ENCODE results near the gene SOCS7. TPM values are rescaled to one million over a fixed set of nuclear protein-coding genes. Genes with fewer than 3 reads are reported as not detected.
A peak's percentile ranks its signal among the peaks of the same experiment; 100 is the strongest.

SOCS7 gene
- total and polyA plus RNA-seq, 2 experiments from 2014 or later, result 1.3 to 6.8 TPM

GRCh38 chr17:38425031-38425430 lies 73.4 kb downstream of the SOCS7 start:
- Histone ChIP-seq H3K4me3 (no peak overlapping the region), H3K27me3 (replicated peaks; ENCODE audit: insufficient read depth) (no peaks in the 10 kb centered on the region), H3K4me1 (ENCODE audit: insufficient read depth) (peaks cover 25% of the 10 kb centered on the region), H2AFZ (no peak overlapping the region), H3F3A (ENCODE audit: insufficient read depth) (peaks cover 20% of the 10 kb centered on the region; the same call in 1 of the 2 replicates), H3K27ac (no peak overlapping the region), H4K20me1 (ENCODE audit: insufficient read depth) (no peaks in the 10 kb centered on the region), H3K36me3 (ENCODE audit: low read depth) (no peaks in the 10 kb centered on the region), H3K79me2 (ENCODE audit: insufficient read depth) (peaks cover 16% of the 10 kb centered on the region), H3K9me2 (ENCODE audit: insufficient read depth) (no peaks in the 10 kb centered on the region), H3K9ac (no peak overlapping the region), H3K4me2 (ENCODE audit: unreplicated experiment) (no peak overlapping the region), H3K9me3 (ENCODE audit: low read depth) (no peaks in the 10 kb centered on the region)
- in situ Hi-C loops (cut with MboI), result loop anchor here (10.0 kb wide), 1 partner anchor 160 kb away; no protein-coding TSS in a partner anchor
- WGBS, 2 experiments (ENCODE audit: low coverage in 1 of 2, low lambda C conversion rate in 2 of 2, missing lambda C conversion rate in 2 of 2), result 84 to 92% methylated on average over 12 to 13 of the region's 13 CpGs
- TF ChIP-seq EZH2 (IDR thresholded peaks at IDR 0.05; ENCODE audit: insufficient read depth, poor library complexity, severe bottlenecking), result no peak
- TF ChIP-seq EZH2phosphoT487 (IDR thresholded peaks at IDR 0.05; ENCODE audit: insufficient read depth, low read depth), result no peak
- no peak for DNase-seq

DNA sequence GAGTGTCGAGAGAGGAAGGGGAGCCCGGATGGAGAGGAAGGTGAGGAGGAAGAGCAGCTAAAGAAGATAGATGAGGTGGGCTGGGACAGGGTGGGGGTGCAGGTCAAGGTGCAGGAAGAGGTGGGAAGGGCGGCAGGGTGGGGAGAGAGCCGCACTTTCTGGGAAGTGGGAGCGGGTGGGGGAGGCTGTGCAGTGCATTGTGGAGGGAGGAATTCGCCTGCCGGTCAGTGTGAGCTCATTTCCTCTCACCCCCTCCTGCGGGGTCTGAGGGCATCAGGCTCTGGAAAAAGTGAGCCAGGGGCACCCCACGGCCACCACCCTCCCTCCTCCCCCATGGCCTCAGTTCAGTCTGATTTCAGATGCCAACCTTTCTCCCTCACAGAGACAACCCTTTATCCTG lies 74.1 kb downstream of the SOCS7 start:
- H3K9me2 ChIP-seq (ENCODE audit: insufficient read depth), result no peaks in the 10 kb centered on the region
- H2AFZ ChIP-seq, result no peak overlapping the region
- DNase-seq, result no peak
- 77 to 83% methylated on average over 5 to 9 of the region's 9 CpGs for WGBS, 2 experiments (ENCODE audit: low coverage in 1 of 2, low lambda C conversion rate in 2 of 2, missing lambda C conversion rate in 2 of 2)
- peaks cover 27% of the 10 kb centered on the region; the same call in 1 of the 2 replicates for H3F3A ChIP-seq (ENCODE audit: insufficient read depth)
- no peak overlapping the region for H3K9ac ChIP-seq
- no peak for TF ChIP-seq EZH2phosphoT487 (IDR thresholded peaks at IDR 0.05; ENCODE audit: insufficient read depth, low read depth)
- no peak for TF ChIP-seq EZH2 (IDR thresholded peaks at IDR 0.05; ENCODE audit: insufficient read depth, poor library complexity, severe bottlenecking)
- H3K27ac ChIP-seq, result no peak overlapping the region
- no peaks in the 10 kb centered on the region for H3K27me3 ChIP-seq (replicated peaks; ENCODE audit: insufficient read depth)
- no peaks in the 10 kb centered on the region for H3K36me3 ChIP-seq (ENCODE audit: low read depth)
- no peak overlapping the region for H3K4me2 ChIP-seq (ENCODE audit: unreplicated experiment)
- no peak overlapping the region for H3K4me3 ChIP-seq
- 0 out of 2 replicates have a peak, but pooled peaks cover 3% of the 10 kb centered on the region for H4K20me1 ChIP-seq (ENCODE audit: insufficient read depth)
- peaks cover 32% of the 10 kb centered on the region for H3K4me1 ChIP-seq (ENCODE audit: insufficient read depth)
- H3K9me3 ChIP-seq (ENCODE audit: low read depth), result no peaks in the 10 kb centered on the region
- peaks cover 23% of the 10 kb centered on the region for H3K79me2 ChIP-seq (ENCODE audit: insufficient read depth)
- in situ Hi-C loops (cut with MboI), result loop anchor here (10.0 kb wide), 1 partner anchor 159 kb away; no protein-coding TSS in a partner anchor

GRCh38 chr17:38426441-38426840 lies 74.8 kb downstream of the SOCS7 start:
- in situ Hi-C loops (cut with MboI), result loop anchor here (10.0 kb wide), 1 partner anchor 158 kb away; no protein-coding TSS in a partner anchor
- Histone ChIP-seq H3K4me2 (ENCODE audit: unreplicated experiment) (no peak overlapping the region), H3K9ac (no peak overlapping the region), H3K27me3 (replicated peaks; ENCODE audit: insufficient read depth) (no peaks in the 10 kb centered on the region), H3K36me3 (ENCODE audit: low read depth) (no peaks in the 10 kb centered on the region), H2AFZ (no peak overlapping the region), H3F3A (ENCODE audit: insufficient read depth) (peaks cover 29% of the 10 kb centered on the region; the same call in 1 of the 2 replicates), H3K9me2 (ENCODE audit: insufficient read depth) (no peaks in the 10 kb centered on the region), H4K20me1 (ENCODE audit: insufficient read depth) (0 out of 2 replicates have a peak, but pooled peaks cover 6% of the 10 kb centered on the region), H3K4me3 (no peak overlapping the region), H3K27ac (no peak overlapping the region), H3K4me1 (ENCODE audit: insufficient read depth) (peaks cover 28% of the 10 kb centered on the region), H3K79me2 (ENCODE audit: insufficient read depth) (peaks cover 30% of the 10 kb centered on the region), H3K9me3 (ENCODE audit: low read depth) (no peaks in the 10 kb centered on the region)
- TF ChIP-seq EZH2phosphoT487 (IDR thresholded peaks at IDR 0.05; ENCODE audit: insufficient read depth, low read depth), result no peak
- no peak for TF ChIP-seq EZH2 (IDR thresholded peaks at IDR 0.05; ENCODE audit: insufficient read depth, poor library complexity, severe bottlenecking)
- no peak for DNase-seq

GRCh38 chr17:38427160-38427949 lies 75.7 kb downstream of the SOCS7 start:
- peak overlapping the region; percentile 76 for H3K9ac ChIP-seq
- no peak for TF ChIP-seq EZH2 (IDR thresholded peaks at IDR 0.05; ENCODE audit: insufficient read depth, poor library complexity, severe bottlenecking)
- no peak for TF ChIP-seq EZH2phosphoT487 (IDR thresholded peaks at IDR 0.05; ENCODE audit: insufficient read depth, low read depth)
- H3K36me3 ChIP-seq (ENCODE audit: low read depth), result no peaks in the 10 kb centered on the region
- peak overlapping the region; percentile 58 for H3K27ac ChIP-seq
- no peak for DNase-seq
- H3K4me2 ChIP-seq (ENCODE audit: unreplicated experiment), result peak overlapping the region; percentile 74
- H3K9me3 ChIP-seq (ENCODE audit: low read depth), result no peaks in the 10 kb centered on the region
- H2AFZ ChIP-seq, result peak overlapping the region; percentile 74
- H3K4me3 ChIP-seq, result peak overlapping the region; percentile 84
- H4K20me1 ChIP-seq (ENCODE audit: insufficient read depth), result 0 out of 2 replicates have a peak, but pooled peaks cover 6% of the 10 kb centered on the region
- H3K4me1 ChIP-seq (ENCODE audit: insufficient read depth), result peaks cover 25% of the 10 kb centered on the region
- WGBS, 2 experiments (ENCODE audit: low coverage in 1 of 2, low lambda C conversion rate in 2 of 2, missing lambda C conversion rate in 2 of 2), result 69 to 74% methylated on average over 7 of the region's 7 CpGs
- peaks cover 39% of the 10 kb centered on the region for H3K79me2 ChIP-seq (ENCODE audit: insufficient read depth)
- in situ Hi-C loops (cut with MboI), result loop anchor here (10.0 kb wide), 1 partner anchor 157 kb away; no protein-coding TSS in a partner anchor
- no peaks in the 10 kb centered on the region for H3K27me3 ChIP-seq (replicated peaks; ENCODE audit: insufficient read depth)
- H3F3A ChIP-seq (ENCODE audit: insufficient read depth), result peaks cover 29% of the 10 kb centered on the region; the same call in 1 of the 2 replicates
- no peaks in the 10 kb centered on the region for H3K9me2 ChIP-seq (ENCODE audit: insufficient read depth)
